SKM-1 (cell line): Measurements from ENCODE around the gene ACOX3.
"Not testable (repeated sequence)": the region's sequence is repeated elsewhere in the genome, so short reads cannot be mapped to it uniquely, and the experiment has no call there.

Experiments
- DNase-seq: peaks from one replicate; lab custom pipeline; 2025; ENCODE audit not compliant: unreplicated experiment; lab: John Stamatoyannopoulos, UW

ACOX3 gene

DNA sequence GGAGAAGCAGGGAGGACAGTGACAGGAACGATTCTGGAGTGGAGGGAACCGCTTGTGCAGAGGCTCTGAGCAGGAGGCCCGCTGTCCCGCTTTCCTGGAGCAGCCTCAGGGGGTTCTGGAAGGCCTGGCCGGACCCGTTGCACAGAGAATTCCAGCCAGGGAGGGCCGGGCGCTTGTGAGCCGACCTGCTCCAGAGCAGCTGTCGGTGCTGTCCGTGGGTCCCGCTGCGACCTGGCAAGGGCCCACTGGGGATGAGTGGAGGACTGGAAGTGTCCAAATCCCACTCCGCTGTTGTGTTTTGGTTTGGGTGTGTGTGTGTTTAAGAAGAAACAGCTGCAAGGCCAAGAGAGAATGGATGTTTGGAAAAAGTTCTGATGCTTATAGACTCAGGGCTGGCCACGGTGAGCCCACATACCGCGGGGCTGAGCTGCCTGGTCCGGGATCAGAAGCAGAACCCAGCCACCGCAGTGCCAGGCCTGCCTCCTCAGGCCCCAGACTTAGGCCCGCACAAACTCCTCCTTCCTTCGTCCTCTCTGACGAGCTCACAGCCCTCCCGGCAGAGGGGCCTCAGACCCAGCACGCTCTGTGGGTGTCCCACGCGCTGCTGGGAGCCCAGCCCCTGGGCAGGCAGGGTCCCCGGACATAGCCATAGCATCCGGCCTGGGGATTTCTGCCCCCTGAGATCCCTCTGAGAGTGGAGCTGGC lies 97.1 kb downstream of the ACOX3 start:
- no peak for DNase-seq

DNA sequence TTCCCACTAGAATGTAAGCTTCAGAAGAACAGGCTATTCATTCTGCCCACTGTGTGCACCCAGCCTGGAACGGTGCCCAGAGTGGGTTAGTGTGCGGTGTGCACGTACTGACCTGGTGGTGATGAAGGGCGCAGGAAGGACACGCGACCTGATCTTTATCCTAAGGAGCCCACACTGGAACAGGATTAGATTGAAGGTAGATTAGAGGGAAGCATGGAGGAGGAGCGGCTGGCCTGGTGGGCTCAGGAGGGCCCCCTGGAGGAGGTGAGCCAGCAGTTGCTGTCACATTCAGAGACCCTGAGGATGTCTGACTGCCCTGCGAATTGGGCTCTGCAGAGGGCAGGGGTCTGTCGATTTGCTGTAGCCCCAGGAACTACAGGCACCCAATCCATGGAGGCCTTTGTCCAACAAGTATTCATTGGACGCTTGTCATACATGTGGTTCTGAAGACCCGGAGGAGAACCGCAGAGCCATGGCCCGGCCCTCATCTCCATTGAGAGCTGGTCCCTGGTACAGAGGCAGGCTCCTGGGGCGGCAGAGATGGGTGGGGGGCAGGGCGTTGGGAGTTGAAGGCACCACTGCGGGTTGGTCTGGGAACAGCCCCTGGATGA lies 97.8 kb downstream of the ACOX3 start:
- no peak for DNase-seq

DNA sequence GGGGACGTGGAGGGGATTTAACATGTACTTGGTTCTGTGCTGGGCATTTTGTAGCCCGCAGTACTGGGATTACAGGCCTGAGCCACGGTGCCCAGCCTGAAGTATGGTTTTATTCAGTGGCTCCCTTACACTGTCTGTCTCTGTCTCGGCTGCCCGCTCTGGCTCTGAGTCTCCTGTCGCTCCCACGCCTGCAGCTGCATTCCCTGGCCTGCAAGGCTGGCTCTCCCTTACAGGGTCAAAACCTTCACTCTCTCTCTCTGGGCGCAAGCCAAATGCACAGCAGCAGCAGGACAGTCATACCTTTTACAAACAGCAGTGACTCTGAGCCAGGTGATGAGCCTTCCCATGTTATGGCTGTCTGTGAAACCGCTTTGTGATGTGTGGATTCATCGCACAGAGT lies 98.8 kb downstream of the ACOX3 start:
- no peak for DNase-seq

DNA sequence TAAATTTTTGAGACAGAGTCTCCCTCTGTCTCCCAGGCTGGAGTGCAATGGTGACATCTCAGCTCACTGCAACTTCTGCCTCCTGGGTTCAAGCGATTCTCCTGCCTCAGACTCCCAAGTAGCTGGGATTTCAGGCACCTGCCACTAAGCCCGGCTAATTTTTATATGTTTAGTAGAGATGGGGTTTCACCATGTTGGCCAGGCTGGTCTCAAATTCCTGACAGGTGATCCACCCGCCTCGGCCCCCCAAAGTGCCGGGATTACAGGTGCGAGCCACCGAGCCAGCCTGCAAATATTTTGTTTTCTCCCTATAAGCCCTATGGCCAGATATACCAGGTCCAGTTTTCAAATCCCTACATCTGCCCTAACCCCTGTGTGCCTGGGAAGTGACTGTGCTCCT lies 99.2 kb downstream of the ACOX3 start:
- not testable (repeated sequence) for DNase-seq

DNA sequence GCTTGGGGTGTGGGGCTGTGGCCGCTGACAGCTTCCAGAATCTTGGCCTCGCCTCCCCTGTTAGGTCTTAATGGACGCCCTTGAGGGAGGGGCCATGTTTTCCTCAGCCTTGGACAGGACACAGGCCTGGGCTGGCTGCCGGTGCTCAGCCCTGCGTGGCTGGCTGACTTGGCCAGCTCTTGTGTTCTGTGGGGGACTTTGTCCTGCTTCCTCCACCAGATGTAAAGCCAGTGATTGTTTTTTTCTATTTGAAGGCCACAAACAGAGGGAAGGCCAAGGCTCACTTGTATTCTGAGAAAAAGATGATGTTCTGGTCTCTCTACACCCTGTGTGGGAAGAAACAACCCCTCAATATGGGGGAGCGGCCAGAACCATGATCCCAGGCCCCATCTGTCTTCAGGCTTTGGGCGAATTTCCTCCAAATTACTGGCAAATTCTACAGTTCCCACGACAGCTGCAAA lies 99.7 kb downstream of the ACOX3 start:
- no peak for DNase-seq

DNA sequence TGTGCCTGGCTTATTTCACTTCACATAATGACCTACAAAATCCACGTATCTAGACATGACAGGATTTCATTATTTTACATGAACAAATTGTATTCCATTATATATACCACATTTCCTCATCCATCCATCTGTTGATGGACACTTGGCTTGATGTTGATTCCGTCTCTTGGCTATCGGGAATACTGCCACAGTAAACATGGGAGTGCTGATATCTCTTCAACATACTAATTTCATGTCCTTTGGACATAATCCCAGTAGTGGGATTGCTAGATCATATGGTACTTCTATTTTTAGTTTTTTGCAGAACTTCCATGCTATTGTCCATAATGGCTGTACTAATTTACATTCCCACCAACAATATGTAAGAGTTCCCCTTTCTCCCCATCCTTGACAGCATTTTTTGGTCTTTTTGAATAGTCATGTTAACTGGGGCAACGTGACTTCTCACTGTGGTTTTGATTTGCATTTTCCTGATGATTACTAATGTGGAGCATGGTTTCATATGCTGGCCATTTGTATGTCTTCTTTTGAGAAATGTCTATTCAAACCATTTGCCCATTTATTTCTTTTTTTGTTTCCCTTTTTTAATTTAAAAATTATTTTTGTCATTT lies 102.1 kb downstream of the ACOX3 start:
- DNase-seq: no peak

DNA sequence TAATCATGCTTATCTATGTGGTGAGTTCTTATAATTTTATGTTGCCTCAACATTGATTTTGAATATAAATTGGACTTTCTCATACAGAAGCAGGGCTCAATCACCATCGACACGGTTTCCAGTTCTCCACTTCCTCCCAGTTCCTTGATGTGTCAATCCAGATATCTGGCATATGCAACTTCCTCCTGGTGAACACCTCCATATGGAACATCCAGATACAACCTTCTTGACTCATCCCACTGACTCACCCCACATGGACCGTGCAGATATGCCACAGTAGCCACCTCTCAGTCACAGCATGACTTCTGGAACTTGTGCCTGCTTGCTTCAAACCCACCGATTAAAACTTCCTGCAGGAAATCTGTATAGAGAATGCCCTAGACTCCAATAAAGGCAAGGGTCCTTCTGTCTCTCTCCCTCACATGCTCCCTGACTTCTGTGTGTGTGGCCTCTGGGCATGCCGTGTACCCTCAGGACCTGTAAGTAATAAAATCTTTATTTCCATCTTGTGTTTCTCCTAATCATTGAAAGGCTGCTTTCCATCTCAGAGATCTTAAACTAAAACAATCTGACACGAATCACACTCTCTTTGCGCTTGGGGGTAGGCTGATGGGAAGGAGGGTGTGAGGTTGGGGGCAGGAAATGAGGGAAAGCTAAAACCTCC lies 104.0 kb downstream of the ACOX3 start:
- no peak for DNase-seq

DNA sequence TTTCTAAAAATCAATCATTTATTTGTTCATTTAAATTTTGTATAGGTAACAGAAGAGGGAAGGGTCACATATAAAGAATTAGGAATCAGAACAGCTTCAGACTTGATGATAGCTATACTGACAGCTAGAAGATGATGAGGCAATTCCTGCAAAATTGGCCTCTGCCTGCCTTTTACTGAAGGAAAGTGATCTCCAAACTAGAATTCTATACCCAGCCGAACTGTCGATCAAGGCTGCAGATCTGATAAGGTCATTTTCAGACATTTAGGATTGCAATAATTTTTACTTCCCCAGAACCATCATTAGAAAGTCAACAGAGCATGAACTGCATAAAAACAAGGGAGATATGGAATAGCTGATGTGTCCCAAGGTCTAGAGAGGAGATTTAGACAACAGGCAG lies 104.7 kb downstream of the ACOX3 start:
- DNase-seq: no peak

DNA sequence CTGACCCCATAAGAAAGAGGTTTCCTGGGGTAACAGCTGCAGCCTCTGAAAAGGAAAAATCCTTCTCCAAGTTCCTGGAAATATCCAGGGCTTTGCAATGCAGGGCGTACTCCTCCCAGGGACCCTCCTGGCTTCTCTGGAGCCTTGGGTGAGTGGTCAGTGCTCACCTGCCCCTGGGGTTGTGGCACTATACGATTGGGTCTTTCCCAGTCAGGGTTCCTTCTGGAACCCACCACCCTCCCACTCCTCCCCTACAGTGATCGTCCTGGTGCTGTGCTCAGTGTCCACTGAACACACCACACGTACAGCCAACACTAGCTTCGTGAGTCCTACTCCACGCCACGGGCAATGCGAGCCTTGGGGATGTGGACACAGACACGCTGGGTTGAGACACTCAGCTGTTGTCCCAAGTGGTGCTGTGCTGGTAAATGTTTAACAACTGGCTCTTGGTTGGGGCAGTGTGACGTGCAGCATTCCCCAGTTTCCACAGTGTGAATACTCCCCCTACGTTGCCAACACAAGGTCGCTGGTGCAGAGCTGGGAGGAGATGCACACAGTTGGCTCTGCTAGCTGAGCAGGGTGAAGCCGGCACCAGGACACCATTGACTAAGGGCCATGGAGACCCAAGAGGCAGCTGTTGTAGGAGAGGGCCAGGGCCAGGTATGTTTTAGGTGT lies 105.6 kb downstream of the ACOX3 start:
- DNase-seq: no peak

DNA sequence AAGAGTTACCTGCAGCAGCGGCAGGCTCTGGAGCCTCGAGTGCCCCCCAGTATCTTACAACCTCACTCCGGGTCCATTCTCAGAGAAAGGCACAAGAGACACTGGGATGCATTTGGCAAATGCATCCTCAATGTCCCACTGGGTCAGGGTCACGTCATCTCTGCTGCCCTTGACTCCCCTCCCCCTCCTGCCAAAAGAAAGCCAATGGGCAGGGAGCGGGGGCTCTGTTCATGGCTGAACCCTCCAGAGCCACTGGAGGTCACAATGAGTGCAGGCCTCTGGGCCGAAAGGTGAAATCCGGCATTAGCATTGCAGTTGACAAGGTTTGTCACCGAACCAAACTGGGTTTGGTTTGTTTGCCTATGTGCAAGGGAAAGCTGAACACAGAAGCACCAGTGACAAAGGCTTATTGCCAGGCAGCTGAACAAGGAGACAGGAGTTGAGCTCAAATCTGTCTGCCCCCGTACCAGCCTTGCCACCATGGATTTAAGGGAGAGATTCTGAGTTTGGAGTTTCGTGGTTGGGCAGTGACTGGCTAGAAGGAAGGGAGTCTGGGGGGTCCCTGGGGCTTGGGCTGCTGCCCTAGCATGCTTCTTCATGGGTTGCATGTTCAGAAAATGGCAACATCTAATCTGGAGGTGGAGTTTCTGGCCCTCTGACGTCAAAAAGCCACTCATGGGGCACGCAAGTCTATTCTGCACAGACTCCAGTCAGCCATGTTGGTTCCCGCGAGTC lies 106.6 kb downstream of the ACOX3 start:
- DNase-seq: no peak

DNA sequence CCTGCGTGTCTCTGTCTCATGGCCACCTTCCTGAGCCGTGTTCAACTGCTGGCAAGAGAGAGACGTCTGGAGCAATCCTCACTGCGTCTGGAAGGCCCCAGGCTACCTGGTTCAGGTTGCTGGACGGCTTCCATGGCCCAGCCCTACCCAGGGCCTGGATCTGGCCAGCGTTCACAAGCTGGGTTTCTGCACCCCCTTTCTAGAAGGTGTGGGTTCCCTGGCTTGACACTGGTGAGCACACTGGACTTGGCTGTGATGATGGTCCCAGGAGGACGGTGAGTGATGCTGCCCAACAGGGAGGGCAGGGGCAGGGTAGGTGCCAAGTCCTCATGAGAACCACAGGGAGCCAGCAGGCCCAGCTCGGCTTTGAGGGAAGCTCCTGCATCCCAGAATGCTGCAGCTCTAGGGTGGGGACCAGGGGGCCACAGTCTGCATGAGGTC lies 107.6 kb downstream of the ACOX3 start:
- DNase-seq: no peak

DNA sequence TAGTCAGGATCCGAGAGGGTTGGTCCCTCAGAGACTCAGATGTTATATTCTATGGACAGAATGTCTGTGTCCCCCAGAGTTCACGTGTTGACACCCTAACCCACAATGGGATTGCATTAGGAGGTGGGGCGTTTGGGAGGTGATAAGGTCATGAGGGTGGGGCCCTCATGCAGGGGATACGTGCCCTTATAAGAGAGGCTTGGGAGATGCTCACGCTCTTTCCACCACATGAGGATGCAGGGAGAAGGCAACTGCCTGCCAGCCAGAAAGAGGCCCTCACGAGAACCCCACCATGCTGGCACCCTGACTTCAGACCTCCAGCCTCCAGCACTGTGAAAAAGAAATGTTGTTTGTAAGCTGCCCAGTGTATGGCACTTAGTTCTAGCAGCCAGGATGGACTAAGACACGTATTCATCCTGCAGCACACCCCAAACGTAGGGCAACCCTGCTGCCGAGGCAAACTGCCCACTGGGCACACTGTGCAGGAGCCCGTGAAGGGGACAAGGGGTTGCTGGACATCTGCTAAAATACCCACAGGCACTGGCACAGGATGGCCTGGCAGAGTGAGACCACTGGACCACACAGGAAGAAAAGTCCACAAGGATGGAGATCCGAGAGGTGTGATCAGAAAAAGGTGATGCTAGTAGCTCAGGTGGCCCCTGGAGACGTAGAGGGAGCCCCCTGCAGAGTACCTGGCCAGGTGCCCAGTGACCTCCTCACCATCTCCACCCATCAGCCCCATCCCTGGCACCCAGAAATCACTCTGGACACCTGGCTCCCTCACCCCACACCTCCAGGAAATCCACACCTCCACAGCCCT lies 108.3 kb downstream of the ACOX3 start:
- DNase-seq: no peak

DNA sequence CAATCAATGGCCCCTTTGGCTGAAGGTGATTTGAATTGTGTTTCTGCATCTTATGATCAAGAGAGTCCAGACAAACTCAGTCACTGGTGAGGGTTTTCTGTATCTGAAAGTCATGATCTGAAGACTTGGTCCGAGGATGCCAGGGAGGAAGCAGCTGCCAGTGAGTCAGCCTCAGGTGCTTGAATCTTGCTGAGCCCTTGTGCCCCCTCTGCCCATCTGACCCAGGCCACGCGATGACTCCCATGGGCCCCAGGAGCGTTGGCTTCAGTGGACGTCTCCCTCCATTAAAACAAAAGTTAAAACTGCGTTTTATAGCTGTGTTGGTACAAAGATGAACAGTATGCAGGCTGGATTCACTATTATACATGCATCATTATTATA lies 109.0 kb downstream of the ACOX3 start:
- DNase-seq: no peak

DNA sequence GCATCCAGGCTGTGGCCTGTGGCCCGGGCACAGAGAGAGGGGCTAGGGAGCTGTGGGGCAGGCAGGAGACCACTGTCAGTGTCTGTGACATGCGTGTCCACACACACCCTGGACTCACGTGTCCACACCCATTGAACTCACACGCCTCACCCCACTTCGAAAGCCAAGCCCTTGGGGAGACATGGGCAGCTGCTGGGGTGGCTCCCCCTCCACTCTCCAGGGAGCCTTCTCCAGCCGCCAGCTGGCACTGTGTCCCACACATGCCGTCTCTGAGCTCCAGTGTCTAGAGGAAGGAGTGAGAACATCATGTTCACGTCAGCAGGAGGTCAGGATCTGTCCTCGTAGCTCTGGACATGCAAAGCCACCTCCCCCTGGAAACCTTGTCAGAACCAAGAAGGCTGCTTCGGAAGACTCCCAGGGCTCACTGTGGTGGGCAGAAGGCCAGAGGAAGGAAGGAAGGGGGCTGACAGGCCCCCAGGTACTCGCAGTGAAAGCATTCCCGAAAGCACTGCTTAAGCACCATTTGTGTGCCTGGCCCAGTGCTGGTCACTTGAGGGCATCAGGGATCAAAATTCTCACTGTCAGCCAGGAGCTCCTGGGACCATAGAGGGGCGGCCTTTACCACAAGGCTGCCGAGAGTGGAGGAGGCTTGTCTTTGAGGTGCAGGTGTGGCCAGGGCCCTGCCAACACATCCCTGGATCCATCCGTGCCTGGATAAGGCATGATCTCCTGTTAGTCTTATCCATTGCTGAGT lies 109.5 kb downstream of the ACOX3 start:
- no peak for DNase-seq

DNA sequence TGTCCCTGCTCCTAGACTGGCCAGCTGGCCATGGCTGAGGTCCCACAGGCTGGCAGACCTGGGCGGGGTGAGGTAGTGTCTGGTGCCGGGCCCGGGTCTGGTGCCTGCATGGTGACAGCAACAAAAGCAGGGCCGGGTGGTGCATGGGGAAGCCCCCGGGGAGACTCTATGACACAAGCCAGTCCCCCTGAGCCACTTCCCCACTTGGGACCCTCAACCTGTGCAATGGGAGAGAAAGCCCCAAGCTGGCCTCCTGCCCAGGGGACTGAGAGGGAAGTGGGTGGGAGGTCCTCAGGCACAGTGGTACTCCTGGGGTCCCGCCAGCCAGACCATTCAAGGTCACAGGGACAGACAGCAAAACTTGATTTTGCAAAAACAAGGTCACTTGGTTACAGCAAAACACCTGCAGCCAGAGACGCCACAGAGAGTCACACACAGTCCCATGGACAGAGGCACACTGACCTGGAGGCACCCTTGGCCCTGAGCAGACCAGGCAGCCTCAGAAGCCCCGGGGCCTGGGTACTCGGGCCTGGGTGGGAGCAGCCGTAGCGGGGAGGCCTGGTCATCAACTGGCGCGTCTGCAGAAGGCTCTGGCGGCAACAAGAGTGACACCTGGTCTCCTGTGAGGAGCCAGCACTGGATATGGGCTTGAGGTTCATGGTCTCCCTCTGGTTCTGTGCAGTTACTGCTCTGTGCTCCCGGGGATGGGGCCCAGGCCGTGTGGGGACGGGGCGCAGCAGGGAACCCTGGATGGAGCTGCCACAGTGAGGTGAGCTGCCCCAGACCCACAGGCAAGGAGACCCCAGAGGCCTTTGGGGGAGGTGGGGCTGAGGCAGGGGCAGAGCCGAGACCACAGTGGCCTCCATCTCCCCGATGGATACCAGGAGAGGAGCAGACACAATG lies 110.4 kb downstream of the ACOX3 start:
- no peak for DNase-seq

DNA sequence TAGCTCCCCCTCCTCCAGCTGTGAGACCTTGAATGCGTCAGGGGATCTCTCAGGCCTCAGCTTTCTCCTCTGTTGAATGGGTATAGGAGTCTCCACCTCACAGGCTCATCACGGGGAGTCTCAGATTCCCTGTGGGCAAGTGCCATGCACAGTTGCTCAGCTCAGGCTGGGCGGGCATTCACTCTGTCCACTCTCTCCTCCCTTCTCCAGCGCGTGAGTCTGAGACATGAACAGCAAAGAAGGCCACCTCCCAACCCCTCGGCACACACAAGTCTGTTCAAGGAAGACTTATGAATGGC lies 111.0 kb downstream of the ACOX3 start:
- no peak for DNase-seq

DNA sequence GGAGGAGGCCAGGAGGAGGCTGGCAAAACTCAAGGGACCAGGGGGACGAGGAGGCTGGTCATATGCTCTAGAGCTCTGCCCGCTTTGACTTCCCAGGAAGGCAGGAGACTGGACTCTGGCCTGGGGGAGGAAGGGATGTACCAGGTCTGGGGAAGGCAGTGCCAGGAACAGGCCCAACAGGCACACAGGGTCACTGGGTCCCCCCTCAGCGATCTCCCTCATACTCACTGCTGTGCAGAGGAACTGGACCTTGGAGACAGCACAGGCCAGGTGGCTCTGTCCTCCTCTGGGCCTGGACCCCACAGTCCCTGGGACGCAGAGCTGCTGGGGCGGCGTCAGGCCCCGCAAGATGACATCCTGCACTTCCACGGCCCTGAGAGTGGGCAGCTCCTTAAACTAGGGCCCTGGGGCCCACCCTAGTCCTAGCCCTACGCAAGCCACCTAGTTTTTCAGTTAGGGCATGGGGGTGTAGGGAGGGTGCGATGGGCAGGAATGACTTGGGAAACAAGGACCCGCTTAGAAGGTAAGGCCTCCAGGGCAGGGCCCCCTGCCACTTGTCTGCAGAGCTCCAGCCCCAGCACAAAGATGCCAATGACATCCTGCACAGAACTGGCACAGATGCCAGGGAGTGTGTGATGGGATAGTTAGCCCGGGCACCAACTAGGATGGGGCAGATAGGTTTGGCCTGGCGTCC lies 111.5 kb downstream of the ACOX3 start:
- DNase-seq: no peak

DNA sequence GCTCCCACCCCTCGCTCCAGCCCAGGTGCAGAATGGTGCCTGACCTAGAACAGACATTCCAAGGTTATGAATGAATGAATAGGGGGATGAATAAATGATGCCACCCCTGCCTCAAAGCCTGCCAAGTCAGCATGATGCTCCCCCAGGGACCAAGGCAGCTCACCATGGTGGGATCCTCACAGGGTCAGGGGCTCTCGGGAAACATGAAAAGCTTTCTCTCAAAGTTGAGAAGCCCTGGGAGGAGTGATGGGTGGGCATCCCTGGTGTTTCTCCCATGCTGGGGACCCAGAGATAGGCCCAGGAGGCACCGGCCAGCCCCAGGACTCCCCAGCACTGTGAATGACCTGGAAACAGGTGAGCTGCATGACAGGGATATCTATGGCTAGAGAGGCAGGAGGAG lies 112.1 kb downstream of the ACOX3 start:
- DNase-seq: no peak
